HCT116 (cell line): ENCODE data around the gene LIN28A.

Experiments
- CEBPB ChIP-seq: IDR thresholded peaks from 2 replicates; pipeline ENCODE4 v1.6.1; 2012; ENCODE audit warnings: low read depth
- CTCF ChIP-seq, 3 experiments: fragments of 200-600 bp in 1 of 3; sonication (generic) in 1 of 3; IDR thresholded peaks in 2 of 3; conservative IDR thresholded peaks in 1 of 3; 2 replicates each; pipeline ENCODE4 v1.5.1; 2012 to 2017; ENCODE audit warnings: low read depth in 2 of 3, low read length in 2 of 3, antibody characterized with exemption in 1 of 3, borderline replicate concordance in 1 of 3, control low read depth in 1 of 3, mild to moderate bottlenecking in 1 of 3, mixed read lengths in 1 of 3, mixed run types in 1 of 3, moderate library complexity in 1 of 3; ENCODE audit not compliant: insufficient read depth in 1 of 3
- JUND ChIP-seq: IDR thresholded peaks from 2 replicates; pipeline ENCODE4 v1.6.1; 2012
- POLR2A ChIP-seq: IDR thresholded peaks from 2 replicates; pipeline ENCODE4 v1.7.0; 2011; ENCODE audit warnings: borderline replicate concordance; ENCODE audit not compliant: insufficient read depth, insufficient read length; ENCODE audit errors: extremely low read depth
- POLR2AphosphoS5 ChIP-seq: IDR thresholded peaks from 2 replicates; pipeline ENCODE4 v1.6.1; 2011; ENCODE audit warnings: mild to moderate bottlenecking, low read depth, low read length, moderate library complexity
- SP1 ChIP-seq: IDR thresholded peaks from 2 replicates; pipeline ENCODE4 v1.6.1; 2012; ENCODE audit warnings: low read depth
- TCF7L2 ChIP-seq: IDR thresholded peaks from 2 replicates; pipeline ENCODE4 v1.7.0; 2011; ENCODE audit warnings: borderline replicate concordance, inconsistent platforms; ENCODE audit not compliant: insufficient read depth, insufficient read length; ENCODE audit errors: extremely low read depth
- ZNF274 ChIP-seq: fragments of 200-500 bp; sonication (Bioruptor generic); IDR thresholded peaks from 2 replicates; pipeline ENCODE4 v1.6.1; 2014; ENCODE audit warnings: mild to moderate bottlenecking, low read depth, low read length, inconsistent platforms
- TF ChIP-seq, protein P1 (sequence below): IDR thresholded peaks from 2 replicates; pipeline ENCODE4 v1.6.1; 2012; ENCODE audit warnings: low read depth

DNA sequence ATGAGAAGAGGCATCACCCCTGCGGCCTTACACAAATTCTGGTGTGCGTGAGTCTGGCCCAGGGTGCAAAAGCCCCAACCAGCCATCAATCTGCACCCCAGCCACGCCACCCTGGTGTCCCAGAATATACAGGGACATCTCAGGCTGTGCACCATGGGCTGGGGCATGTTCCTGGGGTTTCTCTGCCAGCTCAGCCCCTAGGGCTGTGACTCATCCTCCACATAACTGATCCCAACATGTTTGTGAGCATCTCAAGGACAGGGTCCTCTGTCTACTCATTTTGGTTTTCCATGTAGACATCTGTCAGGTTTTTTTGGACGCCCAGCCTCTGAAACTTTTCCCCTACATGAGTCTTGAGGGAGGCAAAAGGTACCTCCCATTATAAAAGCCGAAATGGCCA lies 38.6 kb upstream of the LIN28A start:
- TF ChIP-seq POLR2A = no peak
- no peak for TF ChIP-seq CTCF (IDR thresholded peaks at IDR 0.05 in 2 of 3, conservative IDR thresholded peaks at IDR 0.05 in 1 of 3; ENCODE audit: borderline replicate concordance in 1 of 3, insufficient read depth in 1 of 3, low read depth in 2 of 3, low read length in 2 of 3)
- TF ChIP-seq, protein P1, sequence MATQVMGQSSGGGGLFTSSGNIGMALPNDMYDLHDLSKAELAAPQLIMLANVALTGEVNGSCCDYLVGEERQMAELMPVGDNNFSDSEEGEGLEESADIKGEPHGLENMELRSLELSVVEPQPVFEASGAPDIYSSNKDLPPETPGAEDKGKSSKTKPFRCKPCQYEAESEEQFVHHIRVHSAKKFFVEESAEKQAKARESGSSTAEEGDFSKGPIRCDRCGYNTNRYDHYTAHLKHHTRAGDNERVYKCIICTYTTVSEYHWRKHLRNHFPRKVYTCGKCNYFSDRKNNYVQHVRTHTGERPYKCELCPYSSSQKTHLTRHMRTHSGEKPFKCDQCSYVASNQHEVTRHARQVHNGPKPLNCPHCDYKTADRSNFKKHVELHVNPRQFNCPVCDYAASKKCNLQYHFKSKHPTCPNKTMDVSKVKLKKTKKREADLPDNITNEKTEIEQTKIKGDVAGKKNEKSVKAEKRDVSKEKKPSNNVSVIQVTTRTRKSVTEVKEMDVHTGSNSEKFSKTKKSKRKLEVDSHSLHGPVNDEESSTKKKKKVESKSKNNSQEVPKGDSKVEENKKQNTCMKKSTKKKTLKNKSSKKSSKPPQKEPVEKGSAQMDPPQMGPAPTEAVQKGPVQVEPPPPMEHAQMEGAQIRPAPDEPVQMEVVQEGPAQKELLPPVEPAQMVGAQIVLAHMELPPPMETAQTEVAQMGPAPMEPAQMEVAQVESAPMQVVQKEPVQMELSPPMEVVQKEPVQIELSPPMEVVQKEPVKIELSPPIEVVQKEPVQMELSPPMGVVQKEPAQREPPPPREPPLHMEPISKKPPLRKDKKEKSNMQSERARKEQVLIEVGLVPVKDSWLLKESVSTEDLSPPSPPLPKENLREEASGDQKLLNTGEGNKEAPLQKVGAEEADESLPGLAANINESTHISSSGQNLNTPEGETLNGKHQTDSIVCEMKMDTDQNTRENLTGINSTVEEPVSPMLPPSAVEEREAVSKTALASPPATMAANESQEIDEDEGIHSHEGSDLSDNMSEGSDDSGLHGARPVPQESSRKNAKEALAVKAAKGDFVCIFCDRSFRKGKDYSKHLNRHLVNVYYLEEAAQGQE = no peak
- no peak for TF ChIP-seq JUND
- TF ChIP-seq SP1 = no peak
- TF ChIP-seq ZNF274 = no peak
- no peak for TF ChIP-seq TCF7L2
- TF ChIP-seq CEBPB = no peak
- TF ChIP-seq POLR2AphosphoS5 = no peak
